GM10248 (cell line): ENCODE measurements around the gene STAM2.

ENCODE experiments used
- CTCF ChIA-PET: fragments of 300-600 bp; sonication (Branson Sonifier 250); formaldehyde crosslinking; extraction: SDS; loops from one replicate; lab custom pipeline; 2021; ENCODE audit warnings: antibody characterized with exemption; lab: Yijun Ruan, JAX
- POLR2A ChIA-PET: fragments of 350-650 bp; sonication (Branson Sonifier 250); formaldehyde crosslinking; extraction: SDS; loops from one replicate; lab custom pipeline; 2020; ENCODE audit warnings: antibody characterized with exemption; lab: Yijun Ruan, JAX
- DNase-seq: peaks from one replicate; pipeline ENCODE4 v3.0.0; 2012; ENCODE audit errors: extremely low spot score
- TF ChIP-seq, protein P1 (sequence below): IDR thresholded peaks from 2 replicates; pipeline ENCODE4 v1.5.1; 2012; ENCODE audit warnings: mild to moderate bottlenecking, low read depth; ENCODE audit errors: extremely low read depth, missing control alignments, control extremely low read depth

The STAM2 gene

DNA sequence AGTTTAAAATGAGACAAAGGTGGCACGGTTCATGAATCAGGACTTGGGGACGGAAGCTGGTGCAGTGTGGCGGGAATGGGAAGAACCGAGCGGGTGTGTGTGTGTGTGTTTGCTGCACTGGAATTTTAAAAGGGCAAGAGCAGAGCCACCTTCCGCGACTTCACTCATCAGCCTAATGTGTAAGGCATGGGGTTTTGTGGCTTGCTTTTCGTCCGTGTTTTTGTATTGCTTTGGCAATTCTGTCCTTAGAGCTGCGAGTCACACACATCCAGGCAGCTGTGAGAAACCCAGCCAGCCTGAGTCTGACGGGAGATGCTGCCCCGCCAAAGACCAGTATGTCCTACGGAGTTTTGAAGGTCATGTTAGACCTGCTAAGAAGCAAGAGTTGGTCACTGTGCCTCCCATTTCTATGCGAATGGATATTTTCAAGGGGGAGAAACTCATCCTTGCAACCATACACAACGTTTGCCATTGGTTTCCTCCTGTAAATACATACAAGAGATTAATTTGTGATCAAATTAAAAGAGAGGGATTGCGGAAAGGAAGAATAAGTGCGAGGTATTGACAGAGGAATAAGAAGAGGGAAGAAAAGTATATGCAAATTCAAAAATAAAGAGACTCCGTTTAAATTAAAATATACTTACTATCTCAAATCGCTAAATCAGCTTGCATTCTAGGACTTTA, 76.1 kb downstream of the STAM2 start:
- POLR2A ChIA-PET, result no interaction called here
- TF ChIP-seq, protein P1, sequence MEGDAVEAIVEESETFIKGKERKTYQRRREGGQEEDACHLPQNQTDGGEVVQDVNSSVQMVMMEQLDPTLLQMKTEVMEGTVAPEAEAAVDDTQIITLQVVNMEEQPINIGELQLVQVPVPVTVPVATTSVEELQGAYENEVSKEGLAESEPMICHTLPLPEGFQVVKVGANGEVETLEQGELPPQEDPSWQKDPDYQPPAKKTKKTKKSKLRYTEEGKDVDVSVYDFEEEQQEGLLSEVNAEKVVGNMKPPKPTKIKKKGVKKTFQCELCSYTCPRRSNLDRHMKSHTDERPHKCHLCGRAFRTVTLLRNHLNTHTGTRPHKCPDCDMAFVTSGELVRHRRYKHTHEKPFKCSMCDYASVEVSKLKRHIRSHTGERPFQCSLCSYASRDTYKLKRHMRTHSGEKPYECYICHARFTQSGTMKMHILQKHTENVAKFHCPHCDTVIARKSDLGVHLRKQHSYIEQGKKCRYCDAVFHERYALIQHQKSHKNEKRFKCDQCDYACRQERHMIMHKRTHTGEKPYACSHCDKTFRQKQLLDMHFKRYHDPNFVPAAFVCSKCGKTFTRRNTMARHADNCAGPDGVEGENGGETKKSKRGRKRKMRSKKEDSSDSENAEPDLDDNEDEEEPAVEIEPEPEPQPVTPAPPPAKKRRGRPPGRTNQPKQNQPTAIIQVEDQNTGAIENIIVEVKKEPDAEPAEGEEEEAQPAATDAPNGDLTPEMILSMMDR, result no peak
- CTCF ChIA-PET, result interaction anchor here (1.0 to 2.1 kb wide), 5 partner anchors 16 to 63 kb away, joined by 3 to 5 read pairs (median 4); no protein-coding TSS in a partner anchor
- DNase-seq, result peak; percentile 43

DNA sequence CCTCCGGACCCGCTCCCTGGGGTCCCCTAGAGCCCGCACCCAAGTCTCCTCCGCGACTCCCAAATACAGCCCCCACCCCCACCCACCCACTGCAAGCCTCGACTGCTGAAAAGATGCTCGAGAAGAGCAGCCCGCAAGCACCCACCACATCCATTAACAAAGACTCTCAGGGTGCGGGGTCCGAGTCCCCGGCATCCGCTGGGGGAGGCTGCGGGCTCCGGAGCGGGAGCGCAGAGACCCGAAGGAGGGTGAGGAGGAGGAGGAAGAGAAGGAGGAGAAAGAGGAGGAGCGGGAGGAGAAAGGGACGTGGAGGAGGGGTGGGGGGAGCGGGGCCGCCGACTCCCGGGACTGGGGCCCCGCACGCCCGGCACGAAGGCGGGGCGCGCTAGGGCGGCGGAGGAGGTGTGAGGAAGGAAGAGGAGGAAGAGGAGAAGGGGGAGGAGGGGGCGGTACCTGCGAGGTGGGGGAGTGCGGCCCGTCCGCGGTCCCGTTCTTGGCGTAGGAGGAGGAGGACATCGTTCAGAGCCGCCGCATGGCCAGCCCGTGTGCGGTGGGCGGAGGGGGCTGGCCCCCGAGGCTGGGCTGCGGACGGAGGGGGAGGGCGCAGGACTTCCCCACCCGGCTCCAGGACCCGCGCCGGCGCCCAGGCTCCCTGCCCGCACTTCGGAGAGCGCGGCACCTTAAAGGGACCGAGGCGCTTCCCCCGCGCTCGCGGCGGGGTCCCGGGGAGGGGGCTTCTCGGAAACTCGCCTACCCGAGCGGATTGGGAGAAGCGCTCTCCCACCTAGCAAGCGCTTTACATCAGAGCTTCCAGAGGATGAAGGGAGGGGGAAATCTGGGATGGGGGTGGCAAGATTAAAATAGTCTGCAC, 76.8 kb downstream of the STAM2 start, which contains the start of gene CACNB4:
Gene CACNB4 (minus strand): TSS at position 549 of the 871 bp plus-strand sequence.
- TF ChIP-seq, protein P1, result no peak
- CTCF ChIA-PET, result interaction anchor here (1.0 to 2.1 kb wide), 4 partner anchors 20 to 62 kb away, joined by 4 to 7 read pairs (median 6); no protein-coding TSS in a partner anchor
- peak; percentile 62 for DNase-seq
- POLR2A ChIA-PET, result no interaction called here

DNA sequence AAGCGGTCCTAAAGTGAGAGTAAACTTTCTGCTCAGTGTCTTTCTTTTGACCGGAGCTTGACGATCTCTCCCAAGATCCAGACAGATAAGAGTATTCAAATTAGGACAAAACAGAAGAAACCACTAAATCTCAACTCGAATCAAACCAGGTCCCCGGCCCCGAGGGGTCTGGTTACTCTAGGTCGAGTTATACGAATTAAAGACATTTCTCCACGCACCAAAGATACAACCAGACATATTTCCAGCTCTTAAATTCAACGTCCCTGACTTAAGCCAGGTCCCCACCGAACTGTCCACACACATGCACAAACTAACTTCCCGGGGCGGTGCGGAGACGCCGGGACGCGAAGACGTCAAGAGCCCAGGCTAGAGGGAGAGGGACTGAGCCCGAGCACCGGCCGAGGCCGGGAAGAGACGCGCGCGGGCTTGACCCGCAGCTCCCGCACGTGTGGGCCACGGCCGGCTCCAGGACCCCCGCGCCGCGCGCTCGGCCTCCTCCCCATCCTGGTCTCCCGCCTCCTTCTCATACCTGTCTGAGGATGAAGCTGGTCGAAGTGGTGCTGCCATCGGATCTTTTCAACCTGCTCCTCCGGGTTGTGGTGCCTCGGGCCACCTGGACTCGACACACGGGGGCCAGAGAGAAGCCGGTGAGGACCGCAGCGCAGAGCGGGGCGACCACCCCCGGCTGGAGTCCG, 77.6 kb downstream of the STAM2 start:
- DNase-seq, result peak; percentile 58
- ChIA-PET CTCF (interaction anchor here (0.8 to 1.6 kb wide), 7 partner anchors 9 to 73 kb away, joined by 3 to 7 read pairs (median 5); no protein-coding TSS in a partner anchor), POLR2A (no interaction called here)
- TF ChIP-seq, protein P1, result no peak

DNA sequence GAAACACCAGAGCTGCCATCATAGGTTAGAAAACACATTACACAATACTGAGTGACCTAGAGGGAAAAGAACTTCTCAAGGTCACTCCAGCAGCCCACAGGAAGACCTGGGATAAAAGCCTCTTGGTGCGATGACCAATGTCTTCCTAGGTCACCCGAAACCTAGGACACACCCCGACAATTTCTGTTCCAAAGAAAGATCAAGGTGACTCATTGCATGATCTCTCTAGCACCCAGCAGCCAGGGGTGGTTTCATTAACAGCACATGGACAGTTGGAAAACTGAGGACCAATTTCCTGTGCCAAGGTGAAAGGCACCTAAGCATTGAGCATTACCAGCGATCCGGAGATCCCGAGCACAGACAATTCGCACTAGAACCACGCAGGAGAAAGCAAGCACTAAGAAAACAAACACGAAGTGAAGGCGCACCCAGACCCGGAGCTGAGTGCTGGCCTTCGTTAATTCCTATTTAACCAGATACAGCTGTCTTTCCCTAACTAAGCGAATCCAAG, 78.2 kb downstream of the STAM2 start:
- TF ChIP-seq, protein P1, result no peak
- no peak for DNase-seq
- POLR2A ChIA-PET, result no interaction called here
- CTCF ChIA-PET, result interaction anchor here (0.8 to 1.6 kb wide), 7 partner anchors 8 to 74 kb away, joined by 3 to 7 read pairs (median 5); no protein-coding TSS in a partner anchor

GRCh38 chr2:152095146-152095545, 80.4 kb downstream of the STAM2 start:
- CTCF ChIA-PET, result interaction anchor here (0.9 kb wide), 1 partner anchor 20 kb away, joined by 3 read pairs; no protein-coding TSS in a partner anchor
- POLR2A ChIA-PET, result no interaction called here
- TF ChIP-seq, protein P1, result no peak
- DNase-seq, result no peak
